ENCODE results near the gene KLHL29. TPM values are rescaled to one million over a fixed set of nuclear protein-coding genes. Genes with fewer than 3 reads are reported as not detected.

Gene KLHL29
- total and polyA plus RNA-seq, 4 donors: 0.29 to 2.3 (median 0.68) TPM

- no peaks in the 10 kb centered on the region for H3K36me3 ChIP-seq (ENCODE audit: control insufficient read depth in 4 of 4, insufficient read depth in 3 of 4, low read depth in 1 of 4, low read length in 3 of 4)
- 78% methylated on average over 3 of the region's 3 CpGs for WGBS
- TF ChIP-seq REST (IDR thresholded peaks at IDR 0.05): no peak
- no peak for TF ChIP-seq RAD21 (IDR thresholded peaks at IDR 0.05)
- TF ChIP-seq CTCF (IDR thresholded peaks at IDR 0.05; ENCODE audit: low read depth, low read length, missing input control): no peak
- TF ChIP-seq EGR1 (IDR thresholded peaks at IDR 0.05; ENCODE audit: low read depth in 2 of 2): no peak
- TF ChIP-seq FOXA1 (IDR thresholded peaks at IDR 0.05): no peak
- TF ChIP-seq JUND (IDR thresholded peaks at IDR 0.05): no peak
- TF ChIP-seq SP1 (IDR thresholded peaks at IDR 0.05): no peak
- TF ChIP-seq TAF1 (conservative IDR thresholded peaks at IDR 0.05): no peak
- no peak for TF ChIP-seq HNF4G (IDR thresholded peaks at IDR 0.05)
- no peak for TF ChIP-seq NR2F2 (IDR thresholded peaks at IDR 0.05)
- H3K9ac ChIP-seq (ENCODE audit: low read depth in 1 of 2, low read length in 2 of 2): no peak overlapping the region
- no peak overlapping the region for H3K4me3 ChIP-seq (ENCODE audit: low read depth in 1 of 3, low read length in 3 of 3)
- H3K4me1 ChIP-seq (ENCODE audit: control insufficient read depth in 4 of 4, insufficient read depth in 4 of 4, low read length in 3 of 4): no peaks in the 10 kb centered on the region
- no peak overlapping the region for H3K27ac ChIP-seq (ENCODE audit: low read depth in 1 of 2, low read length in 2 of 2)
- H3K9me3 ChIP-seq (ENCODE audit: control insufficient read depth in 4 of 4, low read length in 3 of 4): no peaks in the 10 kb centered on the region
- DNase-seq (ENCODE audit: low spot score): no peak
- H3K27me3 ChIP-seq (ENCODE audit: control insufficient read depth in 4 of 4, insufficient read depth in 4 of 4, low read length in 3 of 4): no peaks in the 10 kb centered on the region
These were observed 17.2 kb upstream of the KLHL29 start for GRCh38 chr2:23367760-23368159.

- Histone ChIP-seq H3K4me1 (ENCODE audit: control insufficient read depth in 4 of 4, insufficient read depth in 4 of 4, low read length in 3 of 4) (no peaks in the 10 kb centered on the region), H3K27ac (ENCODE audit: low read depth in 1 of 2, low read length in 2 of 2) (no peak overlapping the region), H3K9me3 (ENCODE audit: control insufficient read depth in 4 of 4, low read length in 3 of 4) (no peaks in the 10 kb centered on the region), H3K9ac (ENCODE audit: low read depth in 1 of 2, low read length in 2 of 2) (no peak overlapping the region), H3K36me3 (ENCODE audit: control insufficient read depth in 4 of 4, insufficient read depth in 3 of 4, low read depth in 1 of 4, low read length in 3 of 4) (no peaks in the 10 kb centered on the region), H3K4me3 (ENCODE audit: low read depth in 1 of 3, low read length in 3 of 3) (no peak overlapping the region), H3K27me3 (ENCODE audit: control insufficient read depth in 4 of 4, insufficient read depth in 4 of 4, low read length in 3 of 4) (no peaks in the 10 kb centered on the region)
- no peak for DNase-seq (ENCODE audit: low spot score)
- TF ChIP-seq YY1 (IDR thresholded peaks at IDR 0.05): no peak
- TF ChIP-seq RXRA (IDR thresholded peaks at IDR 0.05): no peak
- no peak for TF ChIP-seq NR2F2 (IDR thresholded peaks at IDR 0.05)
- no peak for TF ChIP-seq TAF1 (conservative IDR thresholded peaks at IDR 0.05)
- no peak for TF ChIP-seq GABPA (IDR thresholded peaks at IDR 0.05 in 1 of 2, conservative IDR thresholded peaks at IDR 0.05 in 1 of 2)
- no peak for TF ChIP-seq CTCF (IDR thresholded peaks at IDR 0.05; ENCODE audit: low read depth, low read length, missing input control)
- no peak for TF ChIP-seq HNF4A (conservative IDR thresholded peaks at IDR 0.05)
- no peak for TF ChIP-seq HNF4G (IDR thresholded peaks at IDR 0.05)
- TF ChIP-seq RAD21 (IDR thresholded peaks at IDR 0.05): no peak
- TF ChIP-seq MAX (IDR thresholded peaks at IDR 0.05): no peak
- no peak for TF ChIP-seq FOXA2 (IDR thresholded peaks at IDR 0.05)
- TF ChIP-seq ZBTB33 (IDR thresholded peaks at IDR 0.05): no peak
- 87% methylated on average over 8 of the region's 8 CpGs for WGBS
These were observed 11.3 kb upstream of the KLHL29 start for GRCh38 chr2:23373666-23374065.

All from liver (tissue), 9 donors.